SK-N-SH treated with all-trans-retinoic acid at 6 μM for 48 hours (cell line): ENCODE results near the gene QPRT.

Source experiments
- ATAC-seq: fragments of 200-7000 bp; cut with Tn5 transposase; 3 replicates; pipeline ENCODE4 v1.9.1; 2020; ENCODE audit warnings: mild to moderate bottlenecking, moderate library complexity
- ARNTL ChIP-seq: fragments of 450-650 bp; formaldehyde crosslinking; IDR thresholded peaks from 2 replicates; pipeline ENCODE4 v1.5.0; 2020; ENCODE audit warnings: low read depth, mild to moderate bottlenecking, moderate library complexity, borderline replicate concordance
- CSDC2 ChIP-seq: fragments of 250-450 bp; sonication (Bioruptor Pico); IDR thresholded peaks from 2 replicates; pipeline ENCODE4 v1.5.0; 2020; ENCODE audit warnings: mild to moderate bottlenecking, moderate library complexity
- ESRRG ChIP-seq: fragments of 250-450 bp; sonication (Bioruptor Pico); IDR thresholded peaks from 2 replicates; pipeline ENCODE4 v1.6.1; 2021; ENCODE audit warnings: mild to moderate bottlenecking
- GLIS3 ChIP-seq: fragments of 250-450 bp; sonication (Bioruptor Pico); IDR thresholded peaks from 2 replicates; pipeline ENCODE4 v1.5.0; 2020; ENCODE audit warnings: mild to moderate bottlenecking, moderate library complexity
- ISL1 ChIP-seq: fragments of 250-450 bp; sonication (Bioruptor Pico); IDR thresholded peaks from 2 replicates; pipeline ENCODE4 v2.1.2; 2022; ENCODE audit warnings: mild to moderate bottlenecking, moderate library complexity
- OSR1 ChIP-seq: fragments of 250-450 bp; sonication (Bioruptor Pico); IDR thresholded peaks from 2 replicates; pipeline ENCODE4 v1.8.0; 2022; ENCODE audit warnings: moderate library complexity, mild to moderate bottlenecking, inconsistent platforms
- PATZ1 ChIP-seq: fragments of 250-450 bp; sonication (Bioruptor Pico); IDR thresholded peaks from 2 replicates; pipeline ENCODE4 v1.8.0; 2020; ENCODE audit warnings: mild to moderate bottlenecking, moderate library complexity, borderline replicate concordance
- PPARA ChIP-seq: fragments of 250-450 bp; sonication (Bioruptor Pico); IDR thresholded peaks from 2 replicates; pipeline ENCODE4 v1.5.0; 2020; ENCODE audit warnings: mild to moderate bottlenecking, borderline replicate concordance
- RARB ChIP-seq: fragments of 250-450 bp; sonication (Bioruptor Pico); IDR thresholded peaks from 2 replicates; pipeline ENCODE4 v1.8.0; 2021; ENCODE audit warnings: mild to moderate bottlenecking, moderate library complexity
- SNAI2 ChIP-seq: fragments of 250-450 bp; sonication (Bioruptor Pico); IDR thresholded peaks from 2 replicates; pipeline ENCODE4 v1.5.0; 2020; ENCODE audit warnings: mild to moderate bottlenecking, moderate library complexity
- TOX ChIP-seq: fragments of 250-450 bp; sonication (Bioruptor Pico); IDR thresholded peaks from 2 replicates; pipeline ENCODE4 v1.8.0; 2021; ENCODE audit warnings: mild to moderate bottlenecking, moderate library complexity, borderline replicate concordance
- ZFP3 ChIP-seq: fragments of 250-450 bp; sonication (Bioruptor Pico); IDR thresholded peaks from 2 replicates; pipeline ENCODE4 v1.5.0; 2020; ENCODE audit warnings: mild to moderate bottlenecking, moderate library complexity
- ZNF565 ChIP-seq: fragments of 450-650 bp; formaldehyde crosslinking; conservative IDR thresholded peaks from 2 replicates; pipeline ENCODE4 v1.5.0; 2020; ENCODE audit warnings: low read depth, mild to moderate bottlenecking, moderate library complexity
- ZNF70 ChIP-seq: fragments of 450-650 bp; formaldehyde crosslinking; IDR thresholded peaks from 2 replicates; pipeline ENCODE4 v1.5.0; 2020; ENCODE audit warnings: mild to moderate bottlenecking, moderate library complexity
- ZNF8 ChIP-seq: fragments of 450-650 bp; formaldehyde crosslinking; IDR thresholded peaks from 2 replicates; pipeline ENCODE4 v1.5.0; 2020; ENCODE audit warnings: mild to moderate bottlenecking, moderate library complexity
- TF ChIP-seq, protein P1 (sequence below): fragments of 250-450 bp; sonication (Bioruptor Pico); IDR thresholded peaks from 2 replicates; pipeline ENCODE4 v1.5.0; 2020; ENCODE audit warnings: mild to moderate bottlenecking, moderate library complexity
- TF ChIP-seq, protein P2 (sequence below): fragments of 250-450 bp; sonication (Bioruptor Pico); IDR thresholded peaks from 2 replicates; pipeline ENCODE4 v1.5.1; 2021; ENCODE audit warnings: mild to moderate bottlenecking, moderate library complexity

QPRT gene

GRCh38 chr16:29684679-29685078 lies 5.7 kb downstream of the QPRT start:
- TF ChIP-seq TOX (CRISPR knock-in tag) (no peak), ZNF70 (no peak), SNAI2 (no peak), ARNTL (CRISPR knock-in tag) (no peak), ISL1 (CRISPR knock-in tag) (no peak), ESRRG (CRISPR knock-in tag) (no peak)
- TF ChIP-seq, protein P1, sequence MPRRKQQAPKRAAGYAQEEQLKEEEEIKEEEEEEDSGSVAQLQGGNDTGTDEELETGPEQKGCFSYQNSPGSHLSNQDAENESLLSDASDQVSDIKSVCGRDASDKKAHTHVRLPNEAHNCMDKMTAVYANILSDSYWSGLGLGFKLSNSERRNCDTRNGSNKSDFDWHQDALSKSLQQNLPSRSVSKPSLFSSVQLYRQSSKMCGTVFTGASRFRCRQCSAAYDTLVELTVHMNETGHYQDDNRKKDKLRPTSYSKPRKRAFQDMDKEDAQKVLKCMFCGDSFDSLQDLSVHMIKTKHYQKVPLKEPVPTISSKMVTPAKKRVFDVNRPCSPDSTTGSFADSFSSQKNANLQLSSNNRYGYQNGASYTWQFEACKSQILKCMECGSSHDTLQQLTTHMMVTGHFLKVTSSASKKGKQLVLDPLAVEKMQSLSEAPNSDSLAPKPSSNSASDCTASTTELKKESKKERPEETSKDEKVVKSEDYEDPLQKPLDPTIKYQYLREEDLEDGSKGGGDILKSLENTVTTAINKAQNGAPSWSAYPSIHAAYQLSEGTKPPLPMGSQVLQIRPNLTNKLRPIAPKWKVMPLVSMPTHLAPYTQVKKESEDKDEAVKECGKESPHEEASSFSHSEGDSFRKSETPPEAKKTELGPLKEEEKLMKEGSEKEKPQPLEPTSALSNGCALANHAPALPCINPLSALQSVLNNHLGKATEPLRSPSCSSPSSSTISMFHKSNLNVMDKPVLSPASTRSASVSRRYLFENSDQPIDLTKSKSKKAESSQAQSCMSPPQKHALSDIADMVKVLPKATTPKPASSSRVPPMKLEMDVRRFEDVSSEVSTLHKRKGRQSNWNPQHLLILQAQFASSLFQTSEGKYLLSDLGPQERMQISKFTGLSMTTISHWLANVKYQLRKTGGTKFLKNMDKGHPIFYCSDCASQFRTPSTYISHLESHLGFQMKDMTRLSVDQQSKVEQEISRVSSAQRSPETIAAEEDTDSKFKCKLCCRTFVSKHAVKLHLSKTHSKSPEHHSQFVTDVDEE (CRISPR knock-in tag), result no peak
- TF ChIP-seq, all 23 proteins: peak for 0

GRCh38 chr16:29686740-29687332 lies 7.9 kb downstream of the QPRT start:
- ATAC-seq, result no peak

More at GRCh38 chr16:29684679-29685078, 5.7 kb downstream of the QPRT start:
- no peak for ATAC-seq

GRCh38 chr16:29687755-29688154 lies 8.8 kb downstream of the QPRT start:
- TF ChIP-seq CSDC2 (CRISPR knock-in tag) (no peak), OSR1 (CRISPR knock-in tag) (no peak), GLIS3 (CRISPR knock-in tag) (no peak), RARB (CRISPR knock-in tag) (no peak), ZNF565 (CRISPR knock-in tag) (no peak), ESRRG (CRISPR knock-in tag) (no peak), ZNF8 (CRISPR knock-in tag) (no peak), TOX (CRISPR knock-in tag) (no peak), ZNF70 (no peak), PATZ1 (no peak)
- TF ChIP-seq, protein P1 (CRISPR knock-in tag), result no peak
- TF ChIP-seq, protein P2, sequence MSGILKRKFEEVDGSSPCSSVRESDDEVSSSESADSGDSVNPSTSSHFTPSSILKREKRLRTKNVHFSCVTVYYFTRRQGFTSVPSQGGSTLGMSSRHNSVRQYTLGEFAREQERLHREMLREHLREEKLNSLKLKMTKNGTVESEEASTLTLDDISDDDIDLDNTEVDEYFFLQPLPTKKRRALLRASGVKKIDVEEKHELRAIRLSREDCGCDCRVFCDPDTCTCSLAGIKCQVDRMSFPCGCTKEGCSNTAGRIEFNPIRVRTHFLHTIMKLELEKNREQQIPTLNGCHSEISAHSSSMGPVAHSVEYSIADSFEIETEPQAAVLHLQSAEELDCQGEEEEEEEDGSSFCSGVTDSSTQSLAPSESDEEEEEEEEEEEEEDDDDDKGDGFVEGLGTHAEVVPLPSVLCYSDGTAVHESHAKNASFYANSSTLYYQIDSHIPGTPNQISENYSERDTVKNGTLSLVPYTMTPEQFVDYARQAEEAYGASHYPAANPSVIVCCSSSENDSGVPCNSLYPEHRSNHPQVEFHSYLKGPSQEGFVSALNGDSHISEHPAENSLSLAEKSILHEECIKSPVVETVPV, result no peak
- TF ChIP-seq, all 23 proteins: peak for 0
- no peak for ATAC-seq

More at GRCh38 chr16:29686740-29687332, 7.9 kb downstream of the QPRT start:
- TF ChIP-seq PPARA (CRISPR knock-in tag), result no peak
- no peak for TF ChIP-seq ZFP3 (CRISPR knock-in tag)
- TF ChIP-seq, protein P1 (CRISPR knock-in tag), result no peak
- no peak for TF ChIP-seq GLIS3 (CRISPR knock-in tag)
